ENCODE data around the gene ABCA4. TPM values are rescaled to one million over a fixed set of nuclear protein-coding genes. Genes with fewer than 3 reads are reported as not detected.

Gene ABCA4
- total RNA-seq, 1 experiment from 2014 or later: 0.09 TPM

DNA sequence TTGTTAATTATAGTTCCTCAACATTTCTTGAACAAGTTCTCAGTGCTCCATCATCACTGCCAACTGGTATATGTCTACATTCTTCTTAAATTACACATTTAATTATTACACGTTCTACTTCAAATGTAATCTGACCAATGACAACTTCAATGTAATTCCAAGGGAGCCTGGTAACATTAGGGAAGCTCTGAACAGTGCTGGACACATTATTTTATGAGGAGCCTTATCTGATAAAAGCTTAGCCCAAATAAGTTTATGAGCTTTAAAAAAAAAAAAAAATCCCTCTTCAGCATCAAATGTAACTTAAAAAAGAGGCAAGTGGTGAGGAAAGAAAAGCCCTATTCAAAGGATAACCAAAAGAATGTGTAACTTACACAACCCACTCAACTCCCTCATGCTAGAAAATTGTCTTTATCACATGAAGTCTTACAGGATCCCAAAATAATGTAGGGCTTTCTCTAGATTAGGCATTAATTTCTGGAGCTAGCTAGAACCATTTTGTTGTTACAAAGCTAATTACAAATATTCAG, 35.2 kb upstream of the ABCA4 start:
- ATAC-seq (no peak), DNase-seq (ENCODE audit: low spot score) (no peak)
- ChIA-PET POLR2A (no interaction called here), CTCF (no interaction called here)
- Mint-ChIP-seq H3K4me1 (no peaks in the 10 kb centered on the region), H3K9me3 (peaks cover 12% of the 10 kb centered on the region; the same call in 1 of the 2 replicates), H3K36me3 (no peaks in the 10 kb centered on the region), H3K27ac (no peak overlapping the region), H3K27me3 (ENCODE audit: low read depth) (no peaks in the 10 kb centered on the region), H3K4me3 (no peak overlapping the region)
- TF ChIP-seq NR1H2 (CRISPR knock-in tag; IDR thresholded peaks at IDR 0.05): no peak
- TF ChIP-seq, protein P1, sequence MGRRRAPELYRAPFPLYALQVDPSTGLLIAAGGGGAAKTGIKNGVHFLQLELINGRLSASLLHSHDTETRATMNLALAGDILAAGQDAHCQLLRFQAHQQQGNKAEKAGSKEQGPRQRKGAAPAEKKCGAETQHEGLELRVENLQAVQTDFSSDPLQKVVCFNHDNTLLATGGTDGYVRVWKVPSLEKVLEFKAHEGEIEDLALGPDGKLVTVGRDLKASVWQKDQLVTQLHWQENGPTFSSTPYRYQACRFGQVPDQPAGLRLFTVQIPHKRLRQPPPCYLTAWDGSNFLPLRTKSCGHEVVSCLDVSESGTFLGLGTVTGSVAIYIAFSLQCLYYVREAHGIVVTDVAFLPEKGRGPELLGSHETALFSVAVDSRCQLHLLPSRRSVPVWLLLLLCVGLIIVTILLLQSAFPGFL (CRISPR knock-in tag; IDR thresholded peaks at IDR 0.05; ENCODE audit: borderline replicate concordance): no peak
- no peak for TF ChIP-seq ZNF219 (CRISPR knock-in tag; IDR thresholded peaks at IDR 0.05; ENCODE audit: borderline replicate concordance)
- TF ChIP-seq, protein P2, sequence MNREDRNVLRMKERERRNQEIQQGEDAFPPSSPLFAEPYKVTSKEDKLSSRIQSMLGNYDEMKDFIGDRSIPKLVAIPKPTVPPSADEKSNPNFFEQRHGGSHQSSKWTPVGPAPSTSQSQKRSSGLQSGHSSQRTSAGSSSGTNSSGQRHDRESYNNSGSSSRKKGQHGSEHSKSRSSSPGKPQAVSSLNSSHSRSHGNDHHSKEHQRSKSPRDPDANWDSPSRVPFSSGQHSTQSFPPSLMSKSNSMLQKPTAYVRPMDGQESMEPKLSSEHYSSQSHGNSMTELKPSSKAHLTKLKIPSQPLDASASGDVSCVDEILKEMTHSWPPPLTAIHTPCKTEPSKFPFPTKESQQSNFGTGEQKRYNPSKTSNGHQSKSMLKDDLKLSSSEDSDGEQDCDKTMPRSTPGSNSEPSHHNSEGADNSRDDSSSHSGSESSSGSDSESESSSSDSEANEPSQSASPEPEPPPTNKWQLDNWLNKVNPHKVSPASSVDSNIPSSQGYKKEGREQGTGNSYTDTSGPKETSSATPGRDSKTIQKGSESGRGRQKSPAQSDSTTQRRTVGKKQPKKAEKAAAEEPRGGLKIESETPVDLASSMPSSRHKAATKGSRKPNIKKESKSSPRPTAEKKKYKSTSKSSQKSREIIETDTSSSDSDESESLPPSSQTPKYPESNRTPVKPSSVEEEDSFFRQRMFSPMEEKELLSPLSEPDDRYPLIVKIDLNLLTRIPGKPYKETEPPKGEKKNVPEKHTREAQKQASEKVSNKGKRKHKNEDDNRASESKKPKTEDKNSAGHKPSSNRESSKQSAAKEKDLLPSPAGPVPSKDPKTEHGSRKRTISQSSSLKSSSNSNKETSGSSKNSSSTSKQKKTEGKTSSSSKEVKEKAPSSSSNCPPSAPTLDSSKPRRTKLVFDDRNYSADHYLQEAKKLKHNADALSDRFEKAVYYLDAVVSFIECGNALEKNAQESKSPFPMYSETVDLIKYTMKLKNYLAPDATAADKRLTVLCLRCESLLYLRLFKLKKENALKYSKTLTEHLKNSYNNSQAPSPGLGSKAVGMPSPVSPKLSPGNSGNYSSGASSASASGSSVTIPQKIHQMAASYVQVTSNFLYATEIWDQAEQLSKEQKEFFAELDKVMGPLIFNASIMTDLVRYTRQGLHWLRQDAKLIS (CRISPR knock-in tag; IDR thresholded peaks at IDR 0.05; ENCODE audit: borderline replicate concordance): no peak
- TF ChIP-seq, protein P3, sequence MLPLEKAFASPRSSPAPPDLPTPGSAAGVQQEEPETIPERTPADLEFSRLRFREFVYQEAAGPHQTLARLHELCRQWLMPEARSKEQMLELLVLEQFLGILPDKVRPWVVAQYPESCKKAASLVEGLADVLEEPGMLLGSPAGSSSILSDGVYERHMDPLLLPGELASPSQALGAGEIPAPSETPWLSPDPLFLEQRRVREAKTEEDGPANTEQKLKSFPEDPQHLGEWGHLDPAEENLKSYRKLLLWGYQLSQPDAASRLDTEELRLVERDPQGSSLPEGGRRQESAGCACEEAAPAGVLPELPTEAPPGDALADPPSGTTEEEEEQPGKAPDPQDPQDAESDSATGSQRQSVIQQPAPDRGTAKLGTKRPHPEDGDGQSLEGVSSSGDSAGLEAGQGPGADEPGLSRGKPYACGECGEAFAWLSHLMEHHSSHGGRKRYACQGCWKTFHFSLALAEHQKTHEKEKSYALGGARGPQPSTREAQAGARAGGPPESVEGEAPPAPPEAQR (CRISPR knock-in tag; IDR thresholded peaks at IDR 0.05): no peak
- TF ChIP-seq, protein P4, sequence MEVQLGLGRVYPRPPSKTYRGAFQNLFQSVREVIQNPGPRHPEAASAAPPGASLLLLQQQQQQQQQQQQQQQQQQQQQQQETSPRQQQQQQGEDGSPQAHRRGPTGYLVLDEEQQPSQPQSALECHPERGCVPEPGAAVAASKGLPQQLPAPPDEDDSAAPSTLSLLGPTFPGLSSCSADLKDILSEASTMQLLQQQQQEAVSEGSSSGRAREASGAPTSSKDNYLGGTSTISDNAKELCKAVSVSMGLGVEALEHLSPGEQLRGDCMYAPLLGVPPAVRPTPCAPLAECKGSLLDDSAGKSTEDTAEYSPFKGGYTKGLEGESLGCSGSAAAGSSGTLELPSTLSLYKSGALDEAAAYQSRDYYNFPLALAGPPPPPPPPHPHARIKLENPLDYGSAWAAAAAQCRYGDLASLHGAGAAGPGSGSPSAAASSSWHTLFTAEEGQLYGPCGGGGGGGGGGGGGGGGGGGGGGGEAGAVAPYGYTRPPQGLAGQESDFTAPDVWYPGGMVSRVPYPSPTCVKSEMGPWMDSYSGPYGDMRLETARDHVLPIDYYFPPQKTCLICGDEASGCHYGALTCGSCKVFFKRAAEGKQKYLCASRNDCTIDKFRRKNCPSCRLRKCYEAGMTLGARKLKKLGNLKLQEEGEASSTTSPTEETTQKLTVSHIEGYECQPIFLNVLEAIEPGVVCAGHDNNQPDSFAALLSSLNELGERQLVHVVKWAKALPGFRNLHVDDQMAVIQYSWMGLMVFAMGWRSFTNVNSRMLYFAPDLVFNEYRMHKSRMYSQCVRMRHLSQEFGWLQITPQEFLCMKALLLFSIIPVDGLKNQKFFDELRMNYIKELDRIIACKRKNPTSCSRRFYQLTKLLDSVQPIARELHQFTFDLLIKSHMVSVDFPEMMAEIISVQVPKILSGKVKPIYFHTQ (CRISPR knock-in tag; IDR thresholded peaks at IDR 0.05): no peak
- TF ChIP-seq MXD4 (CRISPR knock-in tag; IDR thresholded peaks at IDR 0.05; ENCODE audit: borderline replicate concordance): no peak
- TF ChIP-seq GTF2I (CRISPR knock-in tag; conservative IDR thresholded peaks at IDR 0.05): no peak
- TF ChIP-seq, protein P5, sequence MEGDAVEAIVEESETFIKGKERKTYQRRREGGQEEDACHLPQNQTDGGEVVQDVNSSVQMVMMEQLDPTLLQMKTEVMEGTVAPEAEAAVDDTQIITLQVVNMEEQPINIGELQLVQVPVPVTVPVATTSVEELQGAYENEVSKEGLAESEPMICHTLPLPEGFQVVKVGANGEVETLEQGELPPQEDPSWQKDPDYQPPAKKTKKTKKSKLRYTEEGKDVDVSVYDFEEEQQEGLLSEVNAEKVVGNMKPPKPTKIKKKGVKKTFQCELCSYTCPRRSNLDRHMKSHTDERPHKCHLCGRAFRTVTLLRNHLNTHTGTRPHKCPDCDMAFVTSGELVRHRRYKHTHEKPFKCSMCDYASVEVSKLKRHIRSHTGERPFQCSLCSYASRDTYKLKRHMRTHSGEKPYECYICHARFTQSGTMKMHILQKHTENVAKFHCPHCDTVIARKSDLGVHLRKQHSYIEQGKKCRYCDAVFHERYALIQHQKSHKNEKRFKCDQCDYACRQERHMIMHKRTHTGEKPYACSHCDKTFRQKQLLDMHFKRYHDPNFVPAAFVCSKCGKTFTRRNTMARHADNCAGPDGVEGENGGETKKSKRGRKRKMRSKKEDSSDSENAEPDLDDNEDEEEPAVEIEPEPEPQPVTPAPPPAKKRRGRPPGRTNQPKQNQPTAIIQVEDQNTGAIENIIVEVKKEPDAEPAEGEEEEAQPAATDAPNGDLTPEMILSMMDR (IDR thresholded peaks at IDR 0.05): no peak
- TF ChIP-seq, protein P6, sequence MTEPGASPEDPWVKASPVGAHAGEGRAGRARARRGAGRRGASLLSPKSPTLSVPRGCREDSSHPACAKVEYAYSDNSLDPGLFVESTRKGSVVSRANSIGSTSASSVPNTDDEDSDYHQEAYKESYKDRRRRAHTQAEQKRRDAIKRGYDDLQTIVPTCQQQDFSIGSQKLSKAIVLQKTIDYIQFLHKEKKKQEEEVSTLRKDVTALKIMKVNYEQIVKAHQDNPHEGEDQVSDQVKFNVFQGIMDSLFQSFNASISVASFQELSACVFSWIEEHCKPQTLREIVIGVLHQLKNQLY (CRISPR knock-in tag; IDR thresholded peaks at IDR 0.05): no peak
- TF ChIP-seq ELF4 (CRISPR knock-in tag; IDR thresholded peaks at IDR 0.05; ENCODE audit: low read depth): no peak
- TF ChIP-seq, protein P7, sequence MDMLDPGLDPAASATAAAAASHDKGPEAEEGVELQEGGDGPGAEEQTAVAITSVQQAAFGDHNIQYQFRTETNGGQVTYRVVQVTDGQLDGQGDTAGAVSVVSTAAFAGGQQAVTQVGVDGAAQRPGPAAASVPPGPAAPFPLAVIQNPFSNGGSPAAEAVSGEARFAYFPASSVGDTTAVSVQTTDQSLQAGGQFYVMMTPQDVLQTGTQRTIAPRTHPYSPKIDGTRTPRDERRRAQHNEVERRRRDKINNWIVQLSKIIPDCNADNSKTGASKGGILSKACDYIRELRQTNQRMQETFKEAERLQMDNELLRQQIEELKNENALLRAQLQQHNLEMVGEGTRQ (CRISPR knock-in tag; IDR thresholded peaks at IDR 0.05): no peak
- TF ChIP-seq IRF2 (CRISPR knock-in tag; IDR thresholded peaks at IDR 0.05; ENCODE audit: borderline replicate concordance, low read depth): no peak
- TF ChIP-seq, protein P8, sequence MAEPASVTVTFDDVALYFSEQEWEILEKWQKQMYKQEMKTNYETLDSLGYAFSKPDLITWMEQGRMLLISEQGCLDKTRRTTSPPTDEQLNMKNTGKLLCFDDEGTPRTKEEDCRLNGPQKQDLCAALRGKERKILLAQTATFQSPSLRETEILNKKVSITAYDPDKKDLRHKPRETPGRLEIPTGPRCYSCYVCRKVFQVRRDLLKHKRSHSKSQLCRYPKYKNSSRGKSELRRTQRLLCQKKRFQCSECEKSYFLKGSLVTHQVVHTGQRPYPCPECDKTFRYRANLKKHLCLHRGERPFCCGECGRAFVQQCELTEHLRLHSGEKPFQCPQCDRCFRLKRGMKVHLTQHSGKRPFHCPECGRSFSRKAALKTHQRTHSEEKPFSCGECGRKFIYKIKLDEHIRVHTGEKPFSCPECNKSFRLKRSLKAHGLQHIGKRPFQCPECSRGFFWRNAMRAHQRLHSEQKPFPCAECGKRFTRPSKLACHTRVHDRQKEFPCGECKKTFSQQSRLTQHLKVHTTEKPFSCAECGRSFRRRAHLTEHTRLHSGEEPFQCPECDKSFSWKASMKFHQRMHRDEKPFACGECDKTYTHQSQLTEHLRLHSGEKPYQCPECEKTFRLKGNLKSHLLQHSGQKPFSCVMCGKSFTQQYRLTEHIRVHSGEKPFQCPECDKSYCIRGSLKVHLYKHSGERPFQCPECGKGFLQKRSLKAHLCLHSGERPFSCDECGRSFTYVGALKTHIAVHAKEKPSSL (CRISPR knock-in tag; conservative IDR thresholded peaks at IDR 0.05): no peak
- no peak for TF ChIP-seq PRRX2 (CRISPR knock-in tag; IDR thresholded peaks at IDR 0.05)
- TF ChIP-seq ZNF671 (CRISPR knock-in tag; IDR thresholded peaks at IDR 0.05): no peak
- no peak for TF ChIP-seq TEAD4 (CRISPR knock-in tag; IDR thresholded peaks at IDR 0.05)
- TF ChIP-seq SP1 (CRISPR knock-in tag; conservative IDR thresholded peaks at IDR 0.05): no peak
- no peak for TF ChIP-seq ZNF121 (CRISPR knock-in tag; IDR thresholded peaks at IDR 0.05)

Data from WTC11 (cell line).